Measurements from ENCODE around the gene IFT27. TPM values are rescaled to one million over a fixed set of nuclear protein-coding genes. Genes with fewer than 3 reads are reported as not detected.

IFT27 gene
- polyA plus RNA-seq, 1 donor (not counting 4 experiments of a cell fraction or from before 2014, with no cell fraction given) = 18.5 TPM

DNA sequence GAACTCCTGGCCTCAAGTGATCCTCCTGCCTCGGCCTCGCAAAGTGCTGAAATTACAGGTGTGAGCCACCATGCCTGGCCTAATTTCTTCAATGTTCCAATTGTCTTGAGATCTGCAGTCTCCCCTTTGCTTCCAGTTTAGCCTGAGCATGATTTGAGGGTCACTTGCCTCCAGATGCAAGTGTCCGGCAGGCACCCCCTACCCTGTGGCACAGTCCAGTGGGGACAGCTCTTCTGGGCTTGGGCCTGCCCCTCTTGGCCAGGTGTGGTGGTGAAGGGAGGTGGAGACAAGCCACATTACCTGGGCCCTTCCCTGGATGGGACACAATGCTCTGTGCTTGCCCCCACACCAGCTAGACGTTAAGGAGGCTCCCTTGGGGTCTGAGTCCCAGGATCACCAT lies 51.1 kb downstream of the IFT27 start:
- H3K27me3 ChIP-seq (ENCODE audit: control insufficient read depth, extremely low read depth, insufficient read depth, low read length) = peaks cover 12% of the 10 kb centered on the region

DNA sequence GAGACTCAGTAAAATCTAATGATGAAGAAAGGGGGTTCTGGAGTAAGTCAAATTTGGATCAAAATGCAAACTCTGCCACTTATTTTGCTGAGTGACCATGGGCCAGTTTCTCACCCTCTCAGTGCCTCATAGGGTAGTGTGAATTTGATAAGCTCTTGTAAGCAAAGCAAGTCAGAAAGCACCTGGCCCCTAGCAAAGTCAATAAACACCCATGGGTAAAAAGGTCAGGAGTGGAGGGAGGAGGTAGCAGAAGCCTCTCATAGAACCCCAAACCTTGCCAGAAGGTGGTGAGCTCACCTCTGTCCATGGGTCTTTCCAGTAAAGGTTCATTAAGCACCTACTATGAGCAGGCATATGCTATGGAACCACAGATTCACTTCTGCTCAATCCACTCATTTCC lies 53.9 kb downstream of the IFT27 start:
- Histone ChIP-seq H3K9me3 (ENCODE audit: control insufficient read depth, low read depth, low read length) (no peaks in the 10 kb centered on the region), H2AFZ (ENCODE audit: control insufficient read depth, low read length) (no peak overlapping the region), H3K27me3 (ENCODE audit: control insufficient read depth, extremely low read depth, insufficient read depth, low read length) (peaks cover 12% of the 10 kb centered on the region), H3K4me2 (ENCODE audit: control insufficient read depth, extremely low read depth, insufficient read depth, low read depth, low read length) (no peak overlapping the region), H3K9ac (ENCODE audit: control insufficient read depth, extremely low read depth, insufficient read depth, low read length) (no peak overlapping the region), H3K4me3 (ENCODE audit: control insufficient read depth in 2 of 3, extremely low read depth in 1 of 3, insufficient read depth in 2 of 3, low read depth in 1 of 3, low read length in 3 of 3) (no peak overlapping the region), H3K36me3 (ENCODE audit: control insufficient read depth in 2 of 2, extremely low read depth in 1 of 2, insufficient read depth in 2 of 2, low read length in 2 of 2) (no peaks in the 10 kb centered on the region), H3K27ac (ENCODE audit: control insufficient read depth, insufficient read depth, low read length) (no peak overlapping the region), H3K79me2 (ENCODE audit: control insufficient read depth, insufficient read depth, low read length) (no peaks in the 10 kb centered on the region), H3K4me1 (ENCODE audit: control insufficient read depth, extremely low read depth, insufficient read depth, low read length) (no peaks in the 10 kb centered on the region), H3K9me1 (ENCODE audit: control insufficient read depth, extremely low read depth, insufficient read depth, low read length) (no peaks in the 10 kb centered on the region), H4K20me1 (ENCODE audit: control insufficient read depth, extremely low read depth, insufficient read depth, low read length) (no peaks in the 10 kb centered on the region)
- FAIRE-seq = no peak
- dilution Hi-C loops (cut with MboI; ENCODE audit: extremely low pct_ligation_motif_present, low sequenced_read_pairs) = no loop called here
- TF ChIP-seq EZH2 (IDR thresholded peaks at IDR 0.05; ENCODE audit: low read length) = no peak
- TF ChIP-seq, protein P1, sequence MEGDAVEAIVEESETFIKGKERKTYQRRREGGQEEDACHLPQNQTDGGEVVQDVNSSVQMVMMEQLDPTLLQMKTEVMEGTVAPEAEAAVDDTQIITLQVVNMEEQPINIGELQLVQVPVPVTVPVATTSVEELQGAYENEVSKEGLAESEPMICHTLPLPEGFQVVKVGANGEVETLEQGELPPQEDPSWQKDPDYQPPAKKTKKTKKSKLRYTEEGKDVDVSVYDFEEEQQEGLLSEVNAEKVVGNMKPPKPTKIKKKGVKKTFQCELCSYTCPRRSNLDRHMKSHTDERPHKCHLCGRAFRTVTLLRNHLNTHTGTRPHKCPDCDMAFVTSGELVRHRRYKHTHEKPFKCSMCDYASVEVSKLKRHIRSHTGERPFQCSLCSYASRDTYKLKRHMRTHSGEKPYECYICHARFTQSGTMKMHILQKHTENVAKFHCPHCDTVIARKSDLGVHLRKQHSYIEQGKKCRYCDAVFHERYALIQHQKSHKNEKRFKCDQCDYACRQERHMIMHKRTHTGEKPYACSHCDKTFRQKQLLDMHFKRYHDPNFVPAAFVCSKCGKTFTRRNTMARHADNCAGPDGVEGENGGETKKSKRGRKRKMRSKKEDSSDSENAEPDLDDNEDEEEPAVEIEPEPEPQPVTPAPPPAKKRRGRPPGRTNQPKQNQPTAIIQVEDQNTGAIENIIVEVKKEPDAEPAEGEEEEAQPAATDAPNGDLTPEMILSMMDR (optimal IDR thresholded peaks at IDR 0.05 in 1 of 3, IDR thresholded peaks at IDR 0.05 in 1 of 3, conservative IDR thresholded peaks at IDR 0.05 in 1 of 3; ENCODE audit: extremely low read depth in 1 of 3, insufficient read depth in 2 of 3, low read length in 3 of 3) = no peak
- no peak for DNase-seq (ENCODE audit: low read depth, low spot score)

More for the DNA sequence above, 51.1 kb downstream of the IFT27 start:
- H3K4me2 ChIP-seq (ENCODE audit: control insufficient read depth, extremely low read depth, insufficient read depth, low read depth, low read length) = no peak overlapping the region
- H3K4me3 ChIP-seq (ENCODE audit: control insufficient read depth in 2 of 3, extremely low read depth in 1 of 3, insufficient read depth in 2 of 3, low read depth in 1 of 3, low read length in 3 of 3) = no peak overlapping the region
- dilution Hi-C loops (cut with MboI; ENCODE audit: extremely low pct_ligation_motif_present, low sequenced_read_pairs) = no loop called here
- FAIRE-seq (no peak), DNase-seq (ENCODE audit: low read depth, low spot score) (no peak)
- H3K4me1 ChIP-seq (ENCODE audit: control insufficient read depth, extremely low read depth, insufficient read depth, low read length) = no peaks in the 10 kb centered on the region
- no peaks in the 10 kb centered on the region for H3K36me3 ChIP-seq (ENCODE audit: control insufficient read depth in 2 of 2, extremely low read depth in 1 of 2, insufficient read depth in 2 of 2, low read length in 2 of 2)
- no peaks in the 10 kb centered on the region for H3K79me2 ChIP-seq (ENCODE audit: control insufficient read depth, insufficient read depth, low read length)
- H4K20me1 ChIP-seq (ENCODE audit: control insufficient read depth, extremely low read depth, insufficient read depth, low read length) = no peaks in the 10 kb centered on the region
- no peak overlapping the region for H2AFZ ChIP-seq (ENCODE audit: control insufficient read depth, low read length)
- H3K9me3 ChIP-seq (ENCODE audit: control insufficient read depth, low read depth, low read length) = no peaks in the 10 kb centered on the region
- H3K9ac ChIP-seq (ENCODE audit: control insufficient read depth, extremely low read depth, insufficient read depth, low read length) = no peak overlapping the region
- no peak for TF ChIP-seq EZH2 (IDR thresholded peaks at IDR 0.05; ENCODE audit: low read length)
- TF ChIP-seq, protein P1 (optimal IDR thresholded peaks at IDR 0.05 in 1 of 3, IDR thresholded peaks at IDR 0.05 in 1 of 3, conservative IDR thresholded peaks at IDR 0.05 in 1 of 3; ENCODE audit: extremely low read depth in 1 of 3, insufficient read depth in 2 of 3, low read length in 3 of 3) = no peak
- no peaks in the 10 kb centered on the region for H3K9me1 ChIP-seq (ENCODE audit: control insufficient read depth, extremely low read depth, insufficient read depth, low read length)
- no peak overlapping the region for H3K27ac ChIP-seq (ENCODE audit: control insufficient read depth, insufficient read depth, low read length)
